Activated CD4-positive, alpha-beta T cell treated with anti-CD3 and anti-CD28 coated beads, Interleukin-2, Interleukin-6, amounts not matched to agents 100 ng/mL and 50 ng/mL, durations not matched to agents 16 hours and 8 hours (primary cell): Measurements from ENCODE around the gene KAT7.
"Not testable (repeated sequence)": the region's sequence is repeated elsewhere in the genome, so short reads cannot be mapped to it uniquely, and the experiment has no call there.

ENCODE experiments used
- DNase-seq: peaks from one replicate; pipeline ENCODE4 v3.0.0-alpha.2; 2020

KAT7 gene

DNA sequence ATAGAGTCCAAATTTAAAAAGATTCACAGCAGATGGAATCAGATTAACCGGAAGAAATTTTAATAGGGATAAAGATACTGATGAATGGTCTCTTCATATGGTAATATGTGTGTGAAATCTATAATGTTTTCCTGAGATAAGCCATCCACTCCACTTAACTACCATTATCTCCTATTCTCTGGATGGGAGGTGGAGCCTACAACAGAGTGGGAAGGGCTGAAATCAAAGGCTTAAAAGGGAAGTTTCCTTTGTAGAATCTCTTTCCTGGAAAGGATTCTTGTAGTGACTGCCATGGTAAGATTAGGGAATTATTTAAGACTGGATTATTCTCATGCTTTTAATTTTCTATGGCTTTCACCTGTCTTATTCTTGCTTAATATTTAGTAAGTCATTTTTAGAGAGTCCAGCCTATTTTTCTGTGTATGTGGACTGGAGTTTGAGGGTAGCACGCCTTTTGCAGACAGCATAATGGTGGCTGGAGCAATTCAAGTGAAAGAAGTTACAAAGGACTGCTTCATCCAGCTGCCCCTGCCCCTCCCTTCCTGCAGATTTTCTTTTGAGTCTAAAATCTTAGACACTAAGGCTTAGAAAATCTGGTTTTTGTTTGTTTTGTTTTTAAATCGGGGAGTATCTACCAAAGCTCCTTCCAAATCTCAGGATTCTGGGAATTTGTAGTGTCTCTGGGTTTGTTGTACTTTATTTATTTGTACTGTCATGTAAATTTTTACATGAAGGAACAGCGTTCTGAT is 26.5 kb downstream of the KAT7 start:
- DNase-seq: no peak

DNA sequence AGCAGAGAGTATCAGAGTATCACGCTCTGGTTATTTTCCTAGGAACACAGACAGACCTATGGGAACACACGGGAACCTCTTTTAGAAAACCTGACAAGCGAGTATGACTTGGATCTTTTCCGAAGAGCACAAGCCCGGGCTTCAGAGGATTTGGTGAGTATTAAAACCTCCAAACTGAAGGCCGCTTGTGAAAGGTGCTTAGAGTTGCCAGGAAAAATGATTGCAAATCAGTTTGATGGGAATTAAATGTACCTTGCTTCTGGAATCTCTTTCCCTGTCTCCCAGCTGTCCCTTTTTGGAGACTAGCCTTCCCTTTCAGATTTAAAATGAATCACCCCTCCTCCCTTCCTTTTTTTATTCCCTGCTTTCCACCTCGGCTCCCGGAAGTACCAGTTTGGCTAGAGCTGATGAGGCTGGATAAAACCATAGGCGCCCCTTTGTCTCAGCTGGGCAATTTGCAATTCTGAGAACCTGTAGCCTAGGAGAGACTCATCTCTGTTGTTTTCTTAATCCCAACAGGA is 27.3 kb downstream of the KAT7 start:
- DNase-seq: no peak

DNA sequence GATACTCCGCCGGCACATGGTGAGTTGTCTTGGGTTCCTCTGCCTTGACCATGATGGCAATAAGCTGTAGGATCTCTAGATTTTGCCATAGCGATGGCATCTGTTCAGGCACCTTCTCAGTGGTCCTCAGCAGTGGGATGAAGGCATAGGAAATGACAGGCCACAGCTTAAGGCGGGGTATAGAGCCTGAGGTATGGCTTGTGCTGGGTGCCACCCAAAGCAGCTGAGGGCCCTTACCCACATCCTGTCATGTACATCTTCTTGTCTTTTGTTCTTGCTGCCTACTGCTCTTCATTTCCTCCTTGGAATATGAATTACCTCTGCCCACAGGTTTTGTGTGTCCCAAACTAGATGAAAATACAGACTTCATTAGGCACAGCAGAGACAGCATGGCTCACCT is 29.5 kb downstream of the KAT7 start:
- peak; percentile 67 for DNase-seq

DNA sequence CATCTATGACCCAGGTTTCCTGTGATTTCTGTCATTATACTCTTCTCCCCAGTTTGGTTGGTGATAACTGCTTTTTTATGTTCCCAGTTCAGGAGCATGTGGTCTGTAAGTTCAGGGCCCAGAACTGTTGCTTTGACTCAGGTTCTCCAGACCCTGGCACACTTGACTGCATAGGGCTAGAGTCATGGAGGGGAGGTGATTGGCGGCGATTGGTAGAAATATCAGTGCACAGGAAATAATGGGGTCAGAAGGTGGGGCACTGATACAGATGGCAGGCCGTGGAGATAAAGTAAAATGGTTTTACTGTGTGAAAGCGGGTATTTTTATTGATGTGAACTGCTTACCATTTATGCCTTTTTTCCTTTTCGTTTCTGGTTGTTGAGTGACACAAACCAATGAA is 30.7 kb downstream of the KAT7 start:
- DNase-seq: no peak

DNA sequence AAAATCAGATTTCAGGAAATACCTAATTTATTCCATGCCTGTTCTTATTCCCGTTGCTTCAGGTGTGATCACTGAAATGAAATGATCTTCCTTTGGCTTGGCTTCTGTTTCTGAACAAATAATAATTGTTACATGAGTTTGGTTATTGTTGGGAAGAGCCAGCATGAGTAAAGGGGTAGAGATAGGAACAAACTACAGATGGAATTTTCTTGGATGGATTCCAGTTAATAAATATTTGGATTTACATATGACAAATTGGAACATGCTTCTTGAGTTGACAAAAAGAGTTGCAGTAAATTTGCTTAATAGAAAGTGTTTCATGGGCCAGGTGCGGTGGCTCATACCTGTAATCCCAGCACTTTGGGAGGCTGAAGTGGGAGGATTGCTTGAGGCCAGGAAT is 31.2 kb downstream of the KAT7 start:
- no peak for DNase-seq

DNA sequence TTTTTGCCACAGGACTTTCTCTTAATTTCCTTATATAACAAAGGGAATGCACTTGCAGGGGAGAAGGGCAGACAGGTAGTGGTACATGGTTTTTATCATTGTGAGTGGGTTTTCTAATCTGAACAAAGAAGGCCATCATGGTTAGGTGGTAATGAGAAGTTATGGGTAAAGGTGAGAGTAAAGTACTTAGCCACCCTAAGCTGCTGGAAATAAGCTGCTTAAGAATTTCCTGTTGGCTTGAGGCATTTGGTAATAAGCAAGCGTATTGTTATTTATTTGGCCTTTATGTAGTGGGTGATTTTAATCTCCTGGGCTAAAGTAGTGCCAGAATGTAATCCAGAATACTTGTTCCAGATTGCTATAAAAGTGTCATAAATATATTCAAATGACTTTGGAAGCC is 32.3 kb downstream of the KAT7 start:
- no peak for DNase-seq

DNA sequence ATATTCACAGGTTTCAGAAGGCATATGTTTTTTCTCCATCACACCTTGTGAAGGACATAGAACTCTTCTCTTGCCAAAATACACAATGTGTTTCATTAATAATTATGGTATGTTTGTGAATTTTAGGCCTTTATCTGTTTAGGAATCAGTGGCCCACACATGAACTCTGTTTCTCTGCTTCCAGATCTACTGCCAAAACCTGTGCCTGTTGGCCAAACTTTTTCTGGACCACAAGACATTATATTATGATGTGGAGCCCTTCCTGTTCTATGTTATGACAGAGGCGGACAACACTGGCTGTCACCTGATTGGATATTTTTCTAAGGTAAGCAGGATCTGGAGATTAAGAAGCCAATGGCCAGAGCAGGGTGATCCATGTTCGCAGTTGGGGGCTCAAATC is 33.0 kb downstream of the KAT7 start:
- DNase-seq: no peak

DNA sequence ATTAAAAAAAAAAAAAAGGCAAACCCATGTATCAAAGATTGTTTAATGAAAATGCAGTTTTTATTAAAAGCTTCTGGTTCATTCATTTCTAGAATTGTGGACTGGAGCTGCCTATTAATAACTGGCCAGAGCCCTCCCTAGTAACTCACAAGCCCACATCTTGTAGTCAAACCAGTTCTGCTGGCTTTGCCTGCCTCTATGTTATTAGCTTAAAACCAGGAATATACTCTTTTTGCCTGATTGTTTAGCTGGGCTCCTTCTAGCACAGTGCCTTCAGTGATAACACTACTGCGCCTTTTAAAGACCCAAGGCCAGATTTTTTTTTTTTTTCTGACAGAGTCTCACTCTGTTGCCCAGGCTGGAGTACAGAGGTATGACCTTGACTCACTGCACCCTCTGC is 33.4 kb downstream of the KAT7 start:
- no peak for DNase-seq

DNA sequence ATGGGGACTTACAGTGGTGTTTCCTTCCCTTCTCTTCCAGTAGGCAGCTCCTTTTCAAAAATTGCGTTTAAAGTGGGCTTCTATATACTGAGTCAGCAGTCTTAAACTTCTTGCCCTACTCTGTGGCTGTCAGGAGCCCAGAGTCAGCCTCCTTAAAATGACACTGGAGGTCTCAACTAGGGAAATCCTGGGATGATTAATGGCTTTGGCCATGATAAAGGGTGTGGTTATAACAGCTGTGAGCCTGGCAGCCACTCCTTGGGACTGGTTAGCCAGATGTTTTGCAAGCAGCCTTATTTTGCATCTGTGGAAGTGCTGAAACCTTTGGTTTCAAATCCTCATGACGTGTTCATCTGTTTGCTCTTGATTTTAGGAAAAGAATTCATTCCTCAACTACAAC is 34.3 kb downstream of the KAT7 start:
- DNase-seq: no peak

DNA sequence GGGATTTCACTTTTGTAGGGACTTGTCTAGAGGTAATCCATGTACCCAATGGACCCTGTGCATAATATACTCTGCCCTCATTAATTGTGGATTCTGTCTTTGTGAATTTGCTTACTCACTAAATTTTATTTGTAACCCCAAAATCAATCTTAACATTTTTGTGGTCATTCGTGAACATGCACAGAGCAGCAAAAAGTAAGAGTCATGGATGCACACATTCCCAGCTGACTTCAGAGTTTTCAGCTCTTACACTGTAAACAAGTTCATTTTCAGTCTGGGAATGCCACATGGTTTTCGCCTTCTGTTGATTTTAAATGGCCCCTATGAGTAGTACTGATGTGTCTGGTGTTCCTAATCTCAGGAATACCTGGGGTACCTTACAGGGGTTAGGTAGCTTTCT is 35.1 kb downstream of the KAT7 start:
- DNase-seq: no peak

DNA sequence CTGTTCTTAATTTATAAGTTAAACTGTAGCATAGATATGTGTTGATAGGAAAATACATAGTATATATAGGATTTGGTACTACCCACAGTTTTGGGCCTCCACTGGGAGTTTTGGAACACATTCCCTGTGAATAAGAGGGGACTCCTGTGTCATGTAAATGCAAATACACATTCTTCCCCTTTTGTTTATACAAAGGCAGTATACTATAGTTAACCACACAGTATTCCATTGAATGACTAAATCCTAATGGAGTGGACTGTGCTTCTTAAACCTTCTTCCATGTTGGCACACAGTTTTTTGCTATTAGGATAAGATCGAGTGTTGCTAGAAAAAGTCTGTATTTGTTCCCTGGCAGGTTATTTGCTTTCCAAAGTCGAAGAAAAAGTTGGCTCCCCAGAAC is 37.2 kb downstream of the KAT7 start:
- no peak for DNase-seq

DNA sequence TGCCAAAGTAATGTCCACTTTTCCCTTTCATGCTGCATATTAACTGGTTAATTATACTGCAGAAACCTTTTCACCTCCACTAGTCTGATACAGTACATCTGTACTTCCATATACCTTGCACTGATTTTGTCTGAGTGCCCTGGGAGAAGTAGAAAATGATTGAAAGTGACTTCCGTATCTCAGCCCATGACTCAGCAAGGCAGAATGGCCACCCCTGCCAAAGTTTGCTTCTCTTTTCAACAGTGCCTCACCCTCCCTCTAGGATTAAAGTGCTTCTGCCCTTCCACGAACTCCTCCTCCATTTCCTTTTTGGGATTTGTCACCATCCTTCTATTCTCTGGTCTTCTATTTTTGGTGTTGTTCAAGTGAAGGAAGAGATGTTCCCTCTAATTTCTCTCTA is 39.8 kb downstream of the KAT7 start:
- not testable (repeated sequence) for DNase-seq

DNA sequence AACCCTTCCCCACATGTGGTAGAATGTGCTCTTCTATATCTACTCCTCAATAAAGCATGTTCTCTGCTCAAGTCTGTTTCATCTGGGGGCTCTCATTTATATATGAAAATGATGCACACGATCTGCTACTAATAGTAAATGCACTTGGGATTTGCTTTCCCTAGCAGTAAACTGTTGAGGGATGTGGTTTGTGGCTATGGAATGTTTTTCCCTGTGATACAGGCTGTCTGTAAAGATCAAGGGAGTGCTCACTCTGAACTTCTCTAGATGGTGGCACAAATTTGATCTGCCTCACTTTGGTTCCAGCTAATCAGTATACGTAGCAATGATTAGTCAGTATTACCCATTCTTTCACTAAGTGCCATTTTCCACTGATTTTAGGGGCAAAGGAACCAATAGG is 40.5 kb downstream of the KAT7 start:
- DNase-seq: no peak

DNA sequence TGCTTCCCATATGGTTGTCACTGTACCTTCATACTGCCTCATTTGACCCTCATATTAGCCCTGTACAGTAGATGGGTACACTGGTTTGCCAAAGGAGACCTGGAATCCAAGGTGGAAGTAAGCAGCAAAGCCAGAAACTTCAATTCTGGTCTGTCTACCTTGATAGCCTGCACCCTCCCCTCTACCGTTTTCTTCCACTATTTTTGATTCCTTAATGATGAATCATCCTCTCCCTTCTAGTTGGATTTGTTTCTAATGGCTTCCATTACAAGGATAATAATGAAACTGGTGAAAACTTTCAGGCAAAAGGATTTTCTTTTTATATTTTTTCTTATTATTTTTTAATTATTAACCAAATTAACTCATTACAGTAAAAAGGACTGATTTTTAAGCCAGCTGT is 42.1 kb downstream of the KAT7 start:
- DNase-seq: no peak

DNA sequence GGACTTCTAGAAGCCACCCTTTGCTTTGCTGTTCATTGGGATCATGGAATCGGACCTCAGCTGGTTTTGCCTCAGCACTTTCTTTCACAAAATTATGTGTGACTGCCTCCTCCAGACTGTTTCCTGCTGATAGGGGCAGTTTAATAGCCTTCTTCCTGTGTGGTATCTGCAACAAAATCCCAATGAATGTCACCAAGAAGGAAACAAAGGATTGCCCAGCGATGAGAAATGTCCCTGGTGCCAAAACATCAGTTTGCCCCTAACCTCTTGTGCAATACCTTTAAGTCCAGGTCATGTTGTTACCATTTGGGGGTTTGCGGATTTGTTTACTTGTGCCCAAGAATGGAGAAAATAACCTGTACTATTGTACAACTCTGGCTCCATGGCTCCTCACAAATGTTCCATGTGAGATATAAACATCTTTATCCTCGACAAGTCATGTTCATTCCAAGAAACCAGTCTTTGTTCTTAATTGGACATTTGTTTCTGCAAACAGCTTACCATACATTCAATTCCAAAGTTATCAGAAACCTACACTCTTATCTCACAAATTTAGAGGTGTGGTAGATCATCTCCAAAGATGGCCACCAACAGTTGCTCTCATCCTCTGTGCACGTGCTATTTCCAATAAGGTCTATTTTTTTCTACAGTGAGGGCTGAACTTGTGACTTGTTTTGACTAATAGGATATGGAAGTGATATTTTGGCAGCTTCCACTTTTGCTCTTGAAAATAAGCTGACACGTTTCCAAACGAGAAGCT is 44.5 kb downstream of the KAT7 start:
- DNase-seq: no peak

DNA sequence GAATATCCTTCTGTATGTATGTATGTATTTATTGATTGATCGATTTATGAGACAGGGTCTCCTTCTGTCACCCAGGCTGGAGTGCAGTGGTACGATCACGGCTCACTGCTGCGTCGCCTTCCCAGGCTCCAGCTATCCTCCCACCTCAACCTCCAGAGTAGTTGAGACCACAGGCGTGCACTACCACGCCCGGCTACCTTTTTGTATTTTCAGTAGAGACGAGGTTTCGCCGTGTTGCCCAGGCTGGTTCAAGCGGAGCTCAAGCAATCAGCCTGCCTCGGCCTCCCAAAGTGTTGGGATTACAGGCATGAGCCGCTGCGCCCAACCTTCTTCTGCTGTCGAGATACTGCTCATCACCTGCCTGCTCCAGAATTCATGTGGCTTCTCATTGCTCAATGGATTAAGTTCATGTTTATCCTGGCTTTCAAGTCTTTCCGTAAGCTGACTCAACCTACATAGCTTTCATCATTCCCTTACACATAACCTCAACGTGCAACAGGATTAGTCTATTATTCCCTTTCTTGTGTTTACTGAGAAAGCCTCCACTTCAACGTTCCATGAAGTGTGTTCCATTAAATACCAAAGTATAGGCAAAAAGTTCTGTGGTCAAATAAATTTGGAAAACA is 45.8 kb downstream of the KAT7 start:
- no peak for DNase-seq

DNA sequence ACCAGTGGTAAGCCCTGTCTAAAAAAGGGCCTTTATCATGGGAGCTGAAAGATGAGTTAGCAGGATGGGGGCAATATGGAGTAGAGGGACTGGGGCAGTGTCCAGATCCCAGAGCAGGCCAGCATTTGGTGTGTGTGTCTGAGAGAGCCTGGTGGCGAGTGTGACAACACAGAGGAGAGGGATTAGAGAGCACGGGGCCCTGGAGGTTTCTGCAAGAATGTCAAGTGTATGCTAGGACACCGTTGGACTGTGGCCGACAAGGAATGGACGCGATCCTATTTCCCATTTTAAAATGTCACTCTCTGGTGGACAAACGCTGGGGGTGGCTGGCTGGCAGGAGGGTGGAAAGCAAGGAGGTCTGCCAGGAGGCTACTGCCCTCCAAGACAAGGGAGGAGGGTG is 47.0 kb downstream of the KAT7 start:
- DNase-seq: no peak

DNA sequence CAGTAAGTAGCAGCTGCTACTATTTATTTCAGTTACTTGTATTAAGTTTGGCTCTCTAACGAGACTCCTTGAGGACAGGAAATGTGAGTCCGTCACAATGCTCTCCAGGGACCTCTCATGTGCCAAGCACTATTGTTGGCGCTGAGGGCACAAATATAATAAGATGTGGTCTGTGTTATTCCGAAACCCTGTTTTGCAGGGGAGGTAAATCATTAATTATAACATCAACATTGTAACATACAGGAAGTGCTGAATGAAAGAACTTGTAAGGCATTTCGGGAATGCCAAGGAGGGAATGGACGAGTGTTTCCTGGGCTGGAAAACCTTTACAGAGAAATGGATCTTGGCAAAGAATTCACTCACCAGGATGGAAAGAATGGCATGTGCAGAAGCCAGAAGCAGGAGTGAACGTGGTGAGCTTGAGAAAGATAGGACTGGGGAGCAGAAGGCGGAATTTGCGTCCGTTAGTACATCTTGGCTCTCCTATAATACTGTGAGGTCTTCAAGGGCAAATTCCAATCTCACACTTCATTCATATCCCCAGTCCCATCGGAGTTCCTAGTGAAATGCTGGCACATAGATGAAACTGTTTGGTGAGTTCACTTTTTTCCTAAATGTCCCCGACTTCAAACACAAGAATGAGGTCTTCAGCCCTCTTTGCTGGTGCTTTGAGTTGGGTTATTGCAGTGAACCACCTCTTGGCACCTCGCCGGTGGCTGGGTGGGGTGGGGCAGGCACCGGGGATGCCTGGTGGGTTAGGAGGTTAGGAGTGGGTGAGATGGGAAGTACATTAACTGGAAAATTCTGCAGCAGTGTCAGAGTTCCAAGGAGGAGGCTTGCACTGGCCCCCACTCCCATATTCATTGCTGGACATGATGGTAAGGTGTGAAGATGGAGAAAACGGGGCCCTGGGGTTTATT is 47.9 kb downstream of the KAT7 start:
- DNase-seq: no peak

DNA sequence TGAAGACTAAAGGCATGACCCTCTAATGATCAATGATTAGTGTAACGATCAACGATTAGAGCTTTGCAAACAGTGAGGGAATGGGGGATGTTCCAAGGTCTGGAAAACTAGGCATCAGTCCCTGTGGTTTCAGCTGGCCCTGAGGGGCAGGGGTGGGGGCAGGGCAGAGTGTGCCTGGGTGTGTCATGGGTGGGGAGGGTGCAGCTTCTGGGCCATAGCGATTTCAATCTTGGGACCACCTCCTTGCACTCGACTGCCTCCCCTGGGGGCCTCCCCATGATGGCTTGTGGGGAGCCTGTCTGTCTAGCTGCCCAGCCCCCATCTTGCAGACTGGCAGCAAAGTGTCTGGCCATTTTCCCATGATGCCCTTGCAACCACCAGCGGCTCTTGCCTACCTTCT is 51.0 kb downstream of the KAT7 start:
- no peak for DNase-seq

DNA sequence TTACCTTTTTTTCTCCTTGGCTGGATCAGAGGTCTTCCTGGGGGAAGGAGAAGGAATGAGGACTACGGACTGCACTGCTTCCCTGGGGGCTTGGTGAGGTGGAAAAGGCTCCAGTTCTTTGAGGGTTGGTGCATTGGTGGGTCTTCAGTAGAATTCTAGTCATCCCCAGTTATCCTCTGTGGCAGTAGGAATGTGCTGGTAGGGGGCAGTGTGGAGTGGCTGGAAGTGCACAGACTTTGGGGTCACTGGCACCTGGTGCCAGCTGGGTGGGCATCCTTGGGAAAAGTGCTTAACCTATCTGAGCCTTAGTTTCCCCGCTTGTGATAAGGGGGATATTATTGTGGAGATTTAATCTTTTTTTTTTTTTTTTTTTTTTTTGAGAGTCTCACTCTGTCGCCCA is 53.1 kb downstream of the KAT7 start:
- DNase-seq: no peak

DNA sequence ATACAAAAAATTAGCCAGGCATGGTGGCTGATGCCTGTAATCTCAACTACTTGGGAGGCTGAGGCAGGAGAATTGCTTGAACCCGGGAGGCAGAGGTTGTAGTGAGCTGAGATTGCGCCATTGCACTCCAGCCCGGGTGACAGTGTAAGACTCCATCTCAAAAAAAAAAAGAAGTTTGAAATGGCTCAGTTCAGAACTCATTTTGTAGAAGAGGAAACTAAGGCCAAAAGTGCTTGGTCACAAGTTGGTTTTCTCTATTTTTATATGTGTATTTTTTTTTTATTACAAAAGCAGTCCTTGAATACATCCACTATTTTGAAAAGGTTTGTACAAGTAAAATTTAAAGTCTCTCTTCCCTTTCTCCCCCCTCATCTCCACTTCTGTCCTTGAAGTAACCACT is 53.9 kb downstream of the KAT7 start:
- no peak for DNase-seq

DNA sequence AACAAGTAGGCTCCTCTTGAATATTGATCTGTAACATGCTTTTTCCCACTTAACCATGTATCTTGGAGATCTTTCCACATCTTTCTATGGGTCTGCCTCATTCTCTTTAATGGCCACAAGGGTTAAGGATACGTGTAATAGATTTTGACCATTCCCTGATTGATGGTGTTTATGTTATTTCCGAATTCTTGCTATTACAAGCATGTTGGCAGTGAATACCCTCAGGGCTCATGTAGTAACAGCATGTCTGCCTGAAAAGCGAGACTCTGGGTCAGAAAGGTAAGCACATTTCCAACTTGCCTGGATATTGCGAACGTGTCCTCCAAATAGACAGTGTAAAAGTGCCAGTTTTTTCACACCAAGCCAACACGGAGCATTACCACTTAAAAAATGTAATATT is 54.4 kb downstream of the KAT7 start:
- no peak for DNase-seq

DNA sequence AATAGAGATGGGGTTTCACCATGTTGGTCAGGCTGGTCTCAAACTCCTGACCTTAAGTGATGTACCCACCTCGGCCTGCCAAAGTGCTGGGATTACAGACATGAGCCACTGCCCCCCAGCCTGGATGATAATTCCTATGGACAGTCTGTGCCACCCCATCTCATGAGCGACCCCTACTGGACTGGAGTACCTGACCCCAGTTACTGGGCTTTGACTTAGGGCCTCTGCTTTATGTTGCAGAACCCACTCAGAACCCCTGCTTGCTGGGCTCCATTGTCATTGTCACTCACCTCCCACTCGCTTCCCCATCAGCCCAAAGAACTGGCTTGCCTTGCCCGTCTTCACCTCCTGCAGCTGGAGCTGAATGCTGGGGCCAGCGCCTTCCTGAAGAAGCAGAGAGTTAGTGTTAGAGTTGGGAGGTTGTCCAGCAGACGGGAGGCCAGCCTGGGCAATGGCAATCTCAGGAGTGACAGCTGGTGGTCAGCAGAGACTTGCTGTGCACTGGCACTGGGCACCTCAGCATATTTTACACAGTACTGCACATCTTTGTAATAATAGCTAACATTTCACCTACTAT is 55.4 kb downstream of the KAT7 start:
- DNase-seq: peak; percentile 30
